ENCODE results near the gene SZRD1.

Gene SZRD1

GRCh38 chr1:16446116-16446515 lies 79.1 kb downstream of the SZRD1 start:
- ChIA-PET POLR2A (ENCODE audit: low non-redundant PET) (no interaction called here), CTCF (interaction anchor here (0.5 to 0.6 kb wide), 2 partner anchors 45 to 64 kb away, joined by 3 to 4 read pairs; no protein-coding TSS in a partner anchor)
- no peak for DNase-seq (ENCODE audit: low spot score)
- TF ChIP-seq, protein P1, sequence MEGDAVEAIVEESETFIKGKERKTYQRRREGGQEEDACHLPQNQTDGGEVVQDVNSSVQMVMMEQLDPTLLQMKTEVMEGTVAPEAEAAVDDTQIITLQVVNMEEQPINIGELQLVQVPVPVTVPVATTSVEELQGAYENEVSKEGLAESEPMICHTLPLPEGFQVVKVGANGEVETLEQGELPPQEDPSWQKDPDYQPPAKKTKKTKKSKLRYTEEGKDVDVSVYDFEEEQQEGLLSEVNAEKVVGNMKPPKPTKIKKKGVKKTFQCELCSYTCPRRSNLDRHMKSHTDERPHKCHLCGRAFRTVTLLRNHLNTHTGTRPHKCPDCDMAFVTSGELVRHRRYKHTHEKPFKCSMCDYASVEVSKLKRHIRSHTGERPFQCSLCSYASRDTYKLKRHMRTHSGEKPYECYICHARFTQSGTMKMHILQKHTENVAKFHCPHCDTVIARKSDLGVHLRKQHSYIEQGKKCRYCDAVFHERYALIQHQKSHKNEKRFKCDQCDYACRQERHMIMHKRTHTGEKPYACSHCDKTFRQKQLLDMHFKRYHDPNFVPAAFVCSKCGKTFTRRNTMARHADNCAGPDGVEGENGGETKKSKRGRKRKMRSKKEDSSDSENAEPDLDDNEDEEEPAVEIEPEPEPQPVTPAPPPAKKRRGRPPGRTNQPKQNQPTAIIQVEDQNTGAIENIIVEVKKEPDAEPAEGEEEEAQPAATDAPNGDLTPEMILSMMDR (conservative IDR thresholded peaks at IDR 0.05; ENCODE audit: low read depth): no peak
- peak overlapping the region; percentile 10; the same call in 1 of the 2 replicates for H3K27ac ChIP-seq

GRCh38 chr1:16447641-16448040 lies 80.6 kb downstream of the SZRD1 start:
- H3K27ac ChIP-seq: no peak overlapping the region
- TF ChIP-seq, protein P1 (conservative IDR thresholded peaks at IDR 0.05; ENCODE audit: low read depth): no peak
- ChIA-PET CTCF (no interaction called here), POLR2A (ENCODE audit: low non-redundant PET) (interaction anchor here (0.6 kb wide), 1 partner anchor 10 kb away, joined by 9 read pairs; no protein-coding TSS in a partner anchor)
- DNase-seq (ENCODE audit: low spot score): no peak

Measured in RWPE1 (cell line).